ENCODE measurements around the gene GABPB2. TPM values are rescaled to one million over a fixed set of nuclear protein-coding genes. Genes with fewer than 3 reads are reported as not detected.

Gene GABPB2
- total RNA-seq, 1 donor from 2014 or later: 3.6 TPM

Other genes with a start within 250 kb of the GABPB2 start
- 24.1 and 25.8 TPM in 2 replicates for gene ARNT, start 194.2 kb upstream of the GABPB2 start, total RNA-seq
- gene CTXND2, start 183.6 kb upstream of the GABPB2 start, total RNA-seq: not detected in 2 replicates
- gene SETDB1, start 144.4 kb upstream of the GABPB2 start, total RNA-seq: 28.4 and 30.0 TPM in 2 replicates
- 177 and 189 TPM in 2 replicates for gene CERS2, start 95.9 kb upstream of the GABPB2 start, total RNA-seq
- gene ANXA9, start 88.5 kb upstream of the GABPB2 start, total RNA-seq: not detected in 2 replicates
- gene MINDY1, start 63.9 kb upstream of the GABPB2 start, total RNA-seq: 8.5 and 8.8 TPM in 2 replicates
- gene PRUNE1, start 62.3 kb upstream of the GABPB2 start, total RNA-seq: 14.3 and 17.6 TPM in 2 replicates
- 0.29 and 0.73 TPM in 2 replicates for gene BNIPL, start 34.2 kb upstream of the GABPB2 start, total RNA-seq
- gene C1orf56, start 23.0 kb upstream of the GABPB2 start, total RNA-seq: 1.3 and 1.7 TPM in 2 replicates
- gene CDC42SE1, start 11.1 kb upstream of the GABPB2 start, total RNA-seq: 107 and 116 TPM in 2 replicates
- 69.3 and 77.4 TPM in 2 replicates for gene MLLT11, start 10.4 kb upstream of the GABPB2 start, total RNA-seq
- 7.4 and 7.5 TPM in 2 replicates for gene SEMA6C, start 75.9 kb downstream of the GABPB2 start, total RNA-seq
- gene TNFAIP8L2, start 85.9 kb downstream of the GABPB2 start, total RNA-seq: not detected in 2 replicates
- gene LYSMD1, start 95.1 kb downstream of the GABPB2 start, total RNA-seq: 9.5 and 9.9 TPM in 2 replicates
- 64.3 and 66.5 TPM in 2 replicates for gene SCNM1, start 95.4 kb downstream of the GABPB2 start, total RNA-seq
- 1.4 TPM in 1 of 2 replicates, not detected in the other for gene TMOD4, start 105.2 kb downstream of the GABPB2 start, total RNA-seq
- 59.0 and 62.2 TPM in 2 replicates for gene VPS72, start 119.4 kb downstream of the GABPB2 start, total RNA-seq
- gene PIP5K1A, start 127.8 kb downstream of the GABPB2 start, total RNA-seq: 104 and 121 TPM in 2 replicates
- 154 and 171 TPM in 2 replicates for gene PSMD4, start 184.0 kb downstream of the GABPB2 start, total RNA-seq
- 15.4 and 19.1 TPM in 2 replicates for gene ZNF687, start 211.5 kb downstream of the GABPB2 start, total RNA-seq

Data from astrocyte (in vitro differentiated cells and primary cell).